Ovary (tissue), 9 donors: ENCODE data around the gene SPAG7. TPM values are rescaled to one million over a fixed set of nuclear protein-coding genes. Genes with fewer than 3 reads are reported as not detected.

Experiments
- DNase-seq, 5 donors: peaks; one replicate each; pipeline ENCODE4 v3.0.0-alpha.2; 2019 to 2020
- H3K27ac ChIP-seq, 2 donors: fragments of 200-600 bp; one replicate each; pipeline versions ENCODE4 v1.5.1 to v1.8.0; 2019 to 2022
- H3K27me3 ChIP-seq: fragments of 200-600 bp; one replicate; pipeline ENCODE4 v1.8.0; 2022
- H3K36me3 ChIP-seq: fragments of 200-600 bp; sonication (generic); one replicate; pipeline ENCODE4 v1.5.1; 2019
- H3K4me1 ChIP-seq: one replicate; pipeline ENCODE4 v1.8.1; 2013; ENCODE audit warnings: mild to moderate bottlenecking, moderate library complexity; ENCODE audit not compliant: insufficient read depth
- H3K4me3 ChIP-seq: fragments of 200-600 bp; sonication (generic); one replicate; pipeline ENCODE4 v1.5.1; 2017
- H3K9me3 ChIP-seq, 2 donors: fragments of 200-600 bp in 1 of 2; sonication (generic) in 1 of 2; one replicate each; pipeline versions ENCODE4 v1.5.1 to v1.8.1; 2013 to 2019; ENCODE audit warnings: mild to moderate bottlenecking in 1 of 2, moderate library complexity in 1 of 2
- EP300 ChIP-seq: sonication (generic); formaldehyde crosslinking; IDR thresholded peaks from one replicate; pipeline ENCODE4 v1.6.1; 2017; ENCODE audit warnings: antibody characterized with exemption
- POLR2A ChIP-seq: fragments of 450-650 bp; IDR thresholded peaks from one replicate; pipeline ENCODE4 v1.6.1; 2017; ENCODE audit warnings: antibody characterized with exemption, mild to moderate bottlenecking, moderate library complexity
- WGBS, 3 donors: extraction: QIAGEN DNeasy Blood & Tissue Kit in 1 of 3; methylation state at CpG; one replicate each; pipeline versions ENCODE4 v1.1.5 to v1.1.7; 2013 to 2017; 5-methylcytosine and 5-hydroxymethylcytosine counted together
- intact Hi-C, 4 donors: fragments of 100-400 bp; cut with DNase I; formaldehyde crosslinking; loops; one replicate each; pipeline versions ENCODE4 v1.11.0 to v1.15.1; 2022 to 2023
- polyA plus RNA-seq, 2 donors: library from polyadenylated mRNA; stranded (reverse); fragments of 200-250 nt in 1 of 2; fragments of 350-450 nt in 1 of 2; fragmentation: Illumina TruSeq in 1 of 2; extraction: RNeasy Lipid Tissue Mini Kit (QIAGEN cat#74804) in 1 of 2; gene quantifications; one replicate each; pipeline ENCODE4 v1.2.3, GENCODE V29; 2013 to 2014
- total RNA-seq, 7 donors: library from RNA; depleted of rRNA in 2 of 7; stranded (reverse); fragments of >200 nt in 2 of 7; fragmentation: NEBNext Ultra II Directional in 3 of 7; extraction: Animal tissue kit (Norgen Biotek cat#: 25700) in 3 of 7; gene quantifications; one replicate each; pipeline versions ENCODE4 v1.1.0 to v1.2.4, GENCODE V29; 2016 to 2023
- TF ChIP-seq, protein P1 (sequence below), 3 donors: fragments of 450-650 bp in 2 of 3; fragments of 200-600 bp in 1 of 3; IDR thresholded peaks; one replicate each; pipeline versions ENCODE4 v1.5.1 to v1.8.0; 2016 to 2022; ENCODE audit warnings: antibody characterized with exemption in 3 of 3, mild to moderate bottlenecking in 1 of 3
- donor health status: DM: no; HTN: no; CAD: no; lungs with moderate emphysema.
- donor health status: DM: no; HTN: no; CAD: no.
- donor health status: Bipolar disorder and iron deficiency.
- donor health status: DM: yes; HTN: yes; CAD: no.
- donor health status: DM: no; HTN: no; CAD: no.
- donor health status: DM: yes; HTN: yes; CAD: no.

The SPAG7 gene
- total and polyA plus RNA-seq, 9 donors = 30.4 to 60.6 (median 38.6) TPM

DNA sequence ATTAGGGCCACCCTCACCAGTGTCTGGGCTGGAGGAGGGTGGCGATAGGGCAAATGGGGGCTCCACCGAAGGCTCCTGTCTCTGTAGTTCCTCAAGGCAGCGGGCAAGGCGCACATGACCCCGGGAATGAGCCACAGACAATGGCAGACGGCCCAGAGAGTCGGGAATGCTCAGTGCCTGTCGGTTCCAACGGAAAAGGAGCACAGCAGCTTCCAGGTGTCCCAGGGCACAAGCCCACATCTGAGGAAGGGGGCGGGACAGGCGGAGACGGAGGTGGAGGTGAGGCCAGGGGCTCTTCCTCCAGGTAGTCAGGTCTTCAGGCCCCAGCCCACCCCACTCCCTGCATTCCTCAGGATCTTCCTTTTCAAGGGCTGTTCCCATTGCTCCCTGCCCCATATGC lies 5.1 kb upstream of the SPAG7 start:
- intact Hi-C loops = no loop called here

DNA sequence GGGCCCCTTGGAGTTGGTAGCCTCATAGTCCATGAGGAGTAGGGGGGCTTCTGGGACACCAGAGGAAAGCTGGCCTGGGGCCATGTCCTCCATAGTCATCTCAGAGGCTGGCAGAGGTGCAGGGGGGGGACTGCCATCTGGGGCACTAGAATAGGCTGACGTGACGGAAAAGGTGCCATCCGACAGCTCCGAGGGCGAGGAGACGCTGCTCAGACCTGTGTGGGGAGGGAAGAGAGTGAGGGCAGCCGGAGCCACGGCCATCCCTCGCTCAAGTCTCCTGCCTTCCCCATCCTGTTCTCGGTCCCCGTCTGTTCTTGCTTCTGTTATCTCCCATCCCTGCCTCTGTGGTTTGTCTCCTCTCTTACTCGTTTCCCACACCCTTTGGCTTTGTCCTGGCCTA lies 4.7 kb upstream of the SPAG7 start:
- no peaks in the 10 kb centered on the region for H3K27me3 ChIP-seq
- peaks cover 6% of the 10 kb centered on the region for H3K4me1 ChIP-seq
- no peak overlapping the region for H3K27ac ChIP-seq
- no peaks in the 10 kb centered on the region for H3K9me3 ChIP-seq
- H3K4me3 ChIP-seq = no peak overlapping the region
- H3K36me3 ChIP-seq = no peaks in the 10 kb centered on the region
- intact Hi-C loops = no loop called here
- 86 to 92% (median 88%) methylated on average over 12 of the region's 12 CpGs for WGBS, 3 donors
- DNase-seq = no peak
- TF ChIP-seq, protein P1, sequence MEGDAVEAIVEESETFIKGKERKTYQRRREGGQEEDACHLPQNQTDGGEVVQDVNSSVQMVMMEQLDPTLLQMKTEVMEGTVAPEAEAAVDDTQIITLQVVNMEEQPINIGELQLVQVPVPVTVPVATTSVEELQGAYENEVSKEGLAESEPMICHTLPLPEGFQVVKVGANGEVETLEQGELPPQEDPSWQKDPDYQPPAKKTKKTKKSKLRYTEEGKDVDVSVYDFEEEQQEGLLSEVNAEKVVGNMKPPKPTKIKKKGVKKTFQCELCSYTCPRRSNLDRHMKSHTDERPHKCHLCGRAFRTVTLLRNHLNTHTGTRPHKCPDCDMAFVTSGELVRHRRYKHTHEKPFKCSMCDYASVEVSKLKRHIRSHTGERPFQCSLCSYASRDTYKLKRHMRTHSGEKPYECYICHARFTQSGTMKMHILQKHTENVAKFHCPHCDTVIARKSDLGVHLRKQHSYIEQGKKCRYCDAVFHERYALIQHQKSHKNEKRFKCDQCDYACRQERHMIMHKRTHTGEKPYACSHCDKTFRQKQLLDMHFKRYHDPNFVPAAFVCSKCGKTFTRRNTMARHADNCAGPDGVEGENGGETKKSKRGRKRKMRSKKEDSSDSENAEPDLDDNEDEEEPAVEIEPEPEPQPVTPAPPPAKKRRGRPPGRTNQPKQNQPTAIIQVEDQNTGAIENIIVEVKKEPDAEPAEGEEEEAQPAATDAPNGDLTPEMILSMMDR (IDR thresholded peaks at IDR 0.05) = no peak
- TF ChIP-seq POLR2A (no peak), EP300 (no peak)

More for the DNA sequence above, 5.1 kb upstream of the SPAG7 start:
- Histone ChIP-seq H3K27ac (no peak overlapping the region), H3K36me3 (no peaks in the 10 kb centered on the region), H3K9me3 (no peaks in the 10 kb centered on the region), H3K27me3 (no peaks in the 10 kb centered on the region), H3K4me3 (no peak overlapping the region), H3K4me1 (peaks cover 6% of the 10 kb centered on the region)
- DNase-seq = no peak
- TF ChIP-seq EP300 (no peak), POLR2A (no peak)
- TF ChIP-seq, protein P1 (IDR thresholded peaks at IDR 0.05) = no peak
- 78 to 80% (median 78%) methylated on average over 12 of the region's 12 CpGs for WGBS, 3 donors

DNA sequence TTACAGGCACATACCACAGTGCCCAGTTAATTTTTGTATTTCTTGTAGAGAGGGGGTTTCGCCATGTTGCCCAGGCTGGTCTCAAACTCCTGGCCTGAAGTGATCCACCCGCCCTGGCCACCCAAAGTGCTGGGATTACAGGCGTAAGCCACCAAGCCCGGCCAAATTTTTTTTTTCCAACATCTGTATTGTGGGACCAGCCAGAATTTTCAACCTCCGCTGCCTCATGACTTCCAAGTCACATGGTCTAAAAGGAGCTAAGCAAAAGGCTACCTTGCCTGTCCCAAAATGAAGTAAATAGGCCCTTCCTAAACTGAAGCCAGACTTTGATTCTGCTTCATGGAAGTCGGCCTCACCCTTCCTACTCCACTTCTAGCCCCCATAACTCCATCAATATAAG lies 4.2 kb upstream of the SPAG7 start:
- no peaks in the 10 kb centered on the region for H3K9me3 ChIP-seq
- DNase-seq = no peak
- no peaks in the 10 kb centered on the region for H3K27me3 ChIP-seq
- no peak for TF ChIP-seq EP300
- TF ChIP-seq, protein P1 (IDR thresholded peaks at IDR 0.05) = no peak
- WGBS, 3 donors = 81 to 90% (median 86%) methylated on average over 6 of the region's 6 CpGs
- no peak overlapping the region for H3K27ac ChIP-seq
- peaks cover 6% of the 10 kb centered on the region for H3K4me1 ChIP-seq
- H3K36me3 ChIP-seq = no peaks in the 10 kb centered on the region
- intact Hi-C loops = no loop called here
- H3K4me3 ChIP-seq = no peak overlapping the region

DNA sequence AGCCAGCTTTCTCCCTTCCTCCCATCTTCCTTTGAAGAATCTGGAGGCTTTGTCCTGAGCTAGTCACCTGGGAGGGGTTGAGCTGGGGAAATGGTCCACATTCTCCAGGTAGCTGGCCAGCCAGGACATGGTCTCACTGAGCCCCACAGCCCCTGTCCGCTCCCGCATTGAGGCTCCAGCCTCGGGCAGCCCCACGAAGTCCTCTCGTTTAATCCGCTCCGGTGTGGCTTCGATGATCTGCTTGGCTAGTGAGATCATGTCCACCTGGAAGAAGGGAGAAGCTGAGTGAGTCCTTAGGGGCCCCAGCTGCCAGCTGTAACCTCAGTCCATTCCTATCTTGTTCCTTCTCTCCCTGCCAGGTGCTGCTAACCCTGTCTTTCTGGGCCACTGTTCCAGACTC lies 2.7 kb upstream of the SPAG7 start:
- Histone ChIP-seq H3K27ac (no peak overlapping the region), H3K4me1 (peaks cover 8% of the 10 kb centered on the region), H3K9me3 (no peaks in the 10 kb centered on the region), H3K36me3 (no peaks in the 10 kb centered on the region), H3K27me3 (no peaks in the 10 kb centered on the region), H3K4me3 (no peak overlapping the region)
- TF ChIP-seq POLR2A = no peak
- no peak for TF ChIP-seq EP300
- TF ChIP-seq, protein P1 (IDR thresholded peaks at IDR 0.05) = no peak
- DNase-seq = no peak
- 86 to 94% (median 87%) methylated on average over 8 of the region's 8 CpGs for WGBS, 3 donors
- intact Hi-C loops = no loop called here
